Naive B cell (primary cell): Measurements from ENCODE around the gene FHOD3. TPM values are rescaled to one million over a fixed set of nuclear protein-coding genes. Genes with fewer than 3 reads are reported as not detected.

Experiments
- ATAC-seq, 2 donors: fragments of 150-1000 bp; cut with Tn5 transposase; 2 replicates each; pipeline ENCODE4 v1.10.0; 2021; ENCODE audit warnings: low read depth in 2 of 2, mild to moderate bottlenecking in 2 of 2, moderate library complexity in 2 of 2
- DNase-seq: peaks from one replicate; pipeline ENCODE4 v3.0.0; 2022
- H3K27ac Mint-ChIP-seq, 6 donors: one replicate each; pipeline ENCODE4 v1.8.0; 2020 to 2022; ENCODE audit warnings: mild to moderate bottlenecking in 6 of 6, mixed read lengths in 6 of 6, moderate library complexity in 5 of 6, inconsistent platforms in 2 of 6
- H3K27me3 Mint-ChIP-seq, 3 donors: one replicate each; pipeline ENCODE4 v1.8.0; 2021 to 2022; ENCODE audit warnings: mixed read lengths in 3 of 3, mild to moderate bottlenecking in 1 of 3
- H3K36me3 Mint-ChIP-seq, 2 donors: one replicate each; pipeline ENCODE4 v1.8.0; 2020 to 2022; ENCODE audit warnings: mixed read lengths in 2 of 2, inconsistent platforms in 1 of 2, mild to moderate bottlenecking in 1 of 2
- H3K4me1 Mint-ChIP-seq, 3 donors: one replicate each; pipeline ENCODE4 v1.8.0; 2020 to 2022; ENCODE audit warnings: mixed read lengths in 3 of 3, inconsistent platforms in 1 of 3, mild to moderate bottlenecking in 1 of 3, moderate library complexity in 1 of 3
- H3K4me3 Mint-ChIP-seq, 8 donors: one replicate each; pipeline ENCODE4 v1.8.0; 2020 to 2022; ENCODE audit warnings: mild to moderate bottlenecking in 8 of 8, mixed read lengths in 8 of 8, moderate library complexity in 8 of 8, inconsistent platforms in 2 of 8
- H3K9me3 Mint-ChIP-seq, 7 donors: one replicate each; pipeline ENCODE4 v1.8.0; 2020 to 2022; ENCODE audit warnings: mixed read lengths in 7 of 7, mild to moderate bottlenecking in 5 of 7, inconsistent platforms in 2 of 7, moderate library complexity in 1 of 7
- polyA plus RNA-seq, 6 donors: library from polyadenylated mRNA; unstranded; fragments of 300-500 nt; fragmentation: Illumina TruSeq; gene quantifications; one replicate each; pipeline ENCODE4 v1.2.3, GENCODE V29; 2021; ENCODE audit warnings: low read depth in 6 of 6

The FHOD3 gene
- polyA plus RNA-seq, 6 donors from 2014 or later: not detected

DNA sequence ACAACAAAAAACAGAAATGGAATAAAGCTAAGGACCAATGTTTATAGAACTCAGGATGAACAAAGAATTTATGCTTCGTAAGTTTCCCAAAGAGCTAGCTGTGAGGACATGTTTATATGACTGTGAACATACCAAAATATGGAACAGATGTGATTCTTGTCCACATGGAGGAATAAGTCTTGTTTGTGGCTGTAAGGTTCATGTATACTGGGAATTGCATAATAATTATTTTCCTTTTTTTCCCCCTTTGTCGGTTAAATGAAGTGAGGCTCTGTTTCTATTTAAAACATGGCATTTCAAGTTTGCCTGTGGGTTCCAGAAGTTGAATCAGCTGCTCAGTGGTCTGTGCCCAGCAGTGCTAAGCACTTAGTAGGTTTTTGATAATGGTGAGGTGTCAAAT is 108.1 kb downstream of the FHOD3 start:
- Mint-ChIP-seq H3K36me3 (no peaks in the 10 kb centered on the region), H3K27me3 (peaks cover 15 to 24% (median 19%) of the 10 kb centered on the region in 3 donors), H3K27ac (no peak overlapping the region), H3K9me3 (no peaks in the 10 kb centered on the region), H3K4me3 (no peak overlapping the region), H3K4me1 (no peaks in the 10 kb centered on the region)
- no peak for DNase-seq
- no peak for ATAC-seq

DNA sequence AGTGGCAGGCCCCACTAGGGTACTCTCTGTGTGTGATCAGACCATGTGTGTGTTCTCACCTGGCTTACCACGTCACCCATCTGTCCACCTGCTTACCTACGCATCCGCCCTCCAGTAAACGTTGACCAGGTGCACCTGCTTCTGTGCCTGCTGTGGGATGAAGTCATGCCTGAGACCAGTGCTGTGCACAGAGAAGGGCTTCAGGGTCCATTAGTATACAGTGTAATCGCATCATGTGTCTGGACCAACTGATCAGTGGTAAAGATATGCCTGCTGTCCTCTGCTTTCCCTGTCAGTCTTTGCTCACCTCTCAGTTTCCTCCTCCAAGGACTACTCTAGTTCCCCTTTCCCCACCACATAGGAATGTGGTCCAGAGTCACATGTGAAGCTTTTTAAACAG is 109.3 kb downstream of the FHOD3 start:
- no peak overlapping the region for H3K27ac Mint-ChIP-seq
- no peaks in the 10 kb centered on the region for H3K36me3 Mint-ChIP-seq
- no peaks in the 10 kb centered on the region for H3K4me1 Mint-ChIP-seq
- H3K27me3 Mint-ChIP-seq: peaks cover 15 to 24% (median 18%) of the 10 kb centered on the region in 3 donors
- H3K4me3 Mint-ChIP-seq: no peak overlapping the region
- no peak for ATAC-seq
- no peak for DNase-seq
- H3K9me3 Mint-ChIP-seq: no peaks in the 10 kb centered on the region

DNA sequence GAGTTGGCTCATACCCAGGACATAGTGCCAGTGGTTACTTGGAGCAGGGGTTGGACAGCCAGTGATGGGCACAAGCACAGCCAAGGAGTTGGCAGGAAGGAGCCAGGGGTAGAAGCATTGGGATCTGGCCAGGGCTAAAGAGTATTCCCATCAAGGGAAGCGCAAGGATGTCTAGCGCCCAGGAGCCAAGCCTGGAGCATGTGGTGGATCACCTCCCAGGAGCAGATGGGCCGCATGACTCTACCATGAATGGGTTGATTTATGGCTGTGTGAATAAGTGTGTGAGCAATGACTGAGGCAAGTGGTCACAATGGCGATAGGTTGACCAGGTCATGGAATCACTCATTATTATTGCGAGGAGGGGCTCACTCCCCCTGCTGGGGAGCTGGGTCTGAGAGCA is 111.1 kb downstream of the FHOD3 start:
- H3K4me3 Mint-ChIP-seq: no peak overlapping the region
- peaks cover 15 to 20% (median 20%) of the 10 kb centered on the region in 3 donors for H3K27me3 Mint-ChIP-seq
- H3K9me3 Mint-ChIP-seq: no peaks in the 10 kb centered on the region
- no peaks in the 10 kb centered on the region for H3K36me3 Mint-ChIP-seq
- no peak overlapping the region for H3K27ac Mint-ChIP-seq
- H3K4me1 Mint-ChIP-seq: no peaks in the 10 kb centered on the region
- no peak for ATAC-seq
- no peak for DNase-seq

DNA sequence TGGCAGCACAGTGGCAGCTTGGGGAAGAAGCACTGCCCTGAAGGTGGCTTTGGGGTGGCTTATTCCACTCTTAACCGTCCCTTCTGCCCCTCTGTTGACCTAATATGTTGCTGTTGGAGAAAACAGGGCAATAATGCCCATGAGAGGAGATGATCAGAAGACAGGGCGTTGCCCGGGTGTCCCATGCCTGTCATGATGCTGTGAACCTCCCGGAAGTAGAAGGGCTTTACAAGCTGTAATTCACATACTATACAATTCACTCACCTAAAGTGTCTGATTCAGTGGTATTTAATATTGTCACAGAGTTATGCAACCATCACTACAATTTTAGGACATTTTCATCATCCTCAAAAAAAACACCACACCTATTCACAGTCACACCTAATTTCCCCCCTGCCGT is 112.3 kb downstream of the FHOD3 start:
- DNase-seq: no peak
- Mint-ChIP-seq H3K4me1 (no peaks in the 10 kb centered on the region), H3K4me3 (no peak overlapping the region), H3K27ac (no peak overlapping the region), H3K36me3 (no peaks in the 10 kb centered on the region), H3K27me3 (peaks cover 16 to 25% (median 20%) of the 10 kb centered on the region in 3 donors), H3K9me3 (no peaks in the 10 kb centered on the region)
- ATAC-seq: no peak

DNA sequence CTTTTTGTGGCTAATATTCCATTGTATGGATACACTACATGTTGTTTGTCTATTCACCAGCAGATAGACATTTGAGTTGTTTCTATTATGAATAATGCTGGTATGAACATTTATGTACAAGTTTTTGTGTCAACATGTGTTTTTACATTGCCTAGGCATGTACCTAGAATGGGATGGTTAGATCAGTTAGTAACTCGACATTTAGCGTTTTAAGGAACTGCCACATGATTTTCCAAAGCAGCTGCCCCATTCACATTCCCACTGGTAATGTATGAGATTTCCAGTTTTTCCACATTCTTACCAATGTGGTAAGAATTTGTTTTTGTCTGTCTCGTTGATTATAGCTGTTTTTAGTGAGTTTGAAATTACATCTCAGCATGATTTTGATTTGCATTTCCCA is 112.8 kb downstream of the FHOD3 start:
- Mint-ChIP-seq H3K27me3 (peaks cover 16 to 25% (median 20%) of the 10 kb centered on the region in 3 donors), H3K4me1 (no peaks in the 10 kb centered on the region), H3K4me3 (no peak overlapping the region), H3K27ac (no peak overlapping the region), H3K9me3 (no peaks in the 10 kb centered on the region), H3K36me3 (no peaks in the 10 kb centered on the region)
- DNase-seq: no peak
- ATAC-seq: no peak

DNA sequence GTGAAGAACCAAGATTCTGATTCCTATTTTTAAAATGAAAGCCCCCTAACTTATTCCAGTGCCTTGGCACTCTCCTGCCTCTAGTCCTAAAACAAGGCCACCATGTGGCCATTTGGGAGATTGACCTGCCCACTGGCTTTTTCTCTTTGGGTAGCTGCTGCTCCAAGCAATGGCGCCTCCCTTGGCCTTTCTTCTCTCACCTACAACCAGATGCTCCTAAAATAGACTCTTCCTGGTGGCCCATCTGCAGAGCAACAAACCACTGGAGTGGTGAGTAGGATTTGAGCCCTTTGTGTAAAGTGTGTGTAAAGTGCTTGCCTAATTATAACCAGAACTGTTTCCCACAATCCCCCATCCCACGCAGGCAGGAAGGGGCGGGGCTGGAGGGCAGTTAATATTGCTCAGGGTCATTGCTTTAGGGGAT is 114.2 kb downstream of the FHOD3 start:
- ATAC-seq (no peak), DNase-seq (no peak)
- Mint-ChIP-seq H3K27ac (no peak overlapping the region), H3K9me3 (no peaks in the 10 kb centered on the region), H3K4me1 (no peaks in the 10 kb centered on the region), H3K36me3 (no peaks in the 10 kb centered on the region), H3K27me3 (peaks cover 16 to 26% (median 25%) of the 10 kb centered on the region in 3 donors), H3K4me3 (peak overlapping the region in 1 of 8 donors; percentile 35)

DNA sequence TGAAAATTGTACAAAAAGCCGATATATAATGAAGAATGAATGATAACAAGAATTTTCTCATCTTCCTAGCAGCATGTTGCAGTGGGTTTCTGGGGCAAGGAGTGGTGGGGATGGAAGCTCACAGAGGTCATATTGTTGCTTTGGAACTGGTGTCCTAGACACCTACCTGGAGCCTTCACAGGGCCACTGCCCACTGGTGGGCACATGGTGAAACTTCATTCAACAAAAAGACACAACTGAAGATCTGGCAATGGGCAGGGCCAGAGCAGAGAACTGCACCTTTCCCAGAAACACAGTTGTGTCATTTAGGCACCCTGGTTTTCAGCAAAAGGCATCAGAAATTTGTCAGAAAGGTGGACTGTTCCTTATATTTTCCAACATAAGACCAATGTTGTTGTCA is 115.3 kb downstream of the FHOD3 start:
- no peaks in the 10 kb centered on the region for H3K36me3 Mint-ChIP-seq
- no peaks in the 10 kb centered on the region for H3K4me1 Mint-ChIP-seq
- H3K27ac Mint-ChIP-seq: no peak overlapping the region
- no peaks in the 10 kb centered on the region for H3K9me3 Mint-ChIP-seq
- no peak for ATAC-seq
- H3K4me3 Mint-ChIP-seq: no peak overlapping the region
- no peak for DNase-seq
- peaks cover 8 to 30% (median 29%) of the 10 kb centered on the region in 3 donors for H3K27me3 Mint-ChIP-seq

DNA sequence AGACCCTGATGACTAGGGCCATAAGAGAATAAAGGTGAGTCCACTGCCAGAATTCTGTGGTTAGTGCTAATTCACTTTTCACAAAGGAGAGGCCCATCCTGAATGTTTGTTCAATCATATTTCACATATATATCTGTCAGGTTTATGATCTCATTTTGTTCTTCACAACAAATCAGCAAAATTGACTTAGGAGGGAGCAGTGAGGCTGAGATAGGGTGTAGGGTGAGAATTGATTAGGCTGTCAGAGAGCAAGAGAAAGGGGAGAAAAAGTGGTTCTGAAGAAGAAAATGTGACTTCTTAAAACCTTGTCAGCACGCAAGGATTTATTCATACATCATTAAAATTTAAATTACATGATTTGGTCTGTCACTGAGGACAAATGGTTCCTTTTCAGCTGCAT is 117.7 kb downstream of the FHOD3 start:
- no peak overlapping the region for H3K27ac Mint-ChIP-seq
- H3K4me3 Mint-ChIP-seq: no peak overlapping the region
- peaks cover 6 to 19% (median 17%) of the 10 kb centered on the region in 3 donors for H3K27me3 Mint-ChIP-seq
- no peaks in the 10 kb centered on the region for H3K36me3 Mint-ChIP-seq
- H3K4me1 Mint-ChIP-seq: no peaks in the 10 kb centered on the region
- H3K9me3 Mint-ChIP-seq: no peaks in the 10 kb centered on the region
- ATAC-seq: no peak
- DNase-seq: no peak

DNA sequence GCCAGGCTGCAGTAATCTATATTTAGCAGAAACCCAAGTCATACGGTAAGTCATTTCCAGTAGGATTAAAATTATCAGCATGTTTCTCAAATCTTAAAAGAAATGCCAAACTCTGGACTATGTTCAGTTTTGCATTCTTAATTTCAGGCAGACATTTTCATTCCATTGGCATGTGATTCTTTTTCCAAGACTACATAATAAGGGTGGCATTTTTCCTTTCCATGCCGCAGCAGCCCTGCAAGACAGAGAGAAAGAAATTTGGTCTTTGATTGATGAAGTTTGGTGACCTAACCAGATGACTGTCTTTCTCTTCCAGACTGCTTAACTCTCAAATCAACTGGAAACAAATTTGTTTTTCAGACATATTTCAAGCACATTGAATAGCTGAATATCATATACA is 118.1 kb downstream of the FHOD3 start:
- H3K4me3 Mint-ChIP-seq: no peak overlapping the region
- H3K9me3 Mint-ChIP-seq: no peaks in the 10 kb centered on the region
- DNase-seq (no peak), ATAC-seq (no peak)
- H3K27ac Mint-ChIP-seq: no peak overlapping the region
- H3K27me3 Mint-ChIP-seq: peaks cover 8 to 19% (median 17%) of the 10 kb centered on the region in 3 donors
- no peaks in the 10 kb centered on the region for H3K4me1 Mint-ChIP-seq
- no peaks in the 10 kb centered on the region for H3K36me3 Mint-ChIP-seq

DNA sequence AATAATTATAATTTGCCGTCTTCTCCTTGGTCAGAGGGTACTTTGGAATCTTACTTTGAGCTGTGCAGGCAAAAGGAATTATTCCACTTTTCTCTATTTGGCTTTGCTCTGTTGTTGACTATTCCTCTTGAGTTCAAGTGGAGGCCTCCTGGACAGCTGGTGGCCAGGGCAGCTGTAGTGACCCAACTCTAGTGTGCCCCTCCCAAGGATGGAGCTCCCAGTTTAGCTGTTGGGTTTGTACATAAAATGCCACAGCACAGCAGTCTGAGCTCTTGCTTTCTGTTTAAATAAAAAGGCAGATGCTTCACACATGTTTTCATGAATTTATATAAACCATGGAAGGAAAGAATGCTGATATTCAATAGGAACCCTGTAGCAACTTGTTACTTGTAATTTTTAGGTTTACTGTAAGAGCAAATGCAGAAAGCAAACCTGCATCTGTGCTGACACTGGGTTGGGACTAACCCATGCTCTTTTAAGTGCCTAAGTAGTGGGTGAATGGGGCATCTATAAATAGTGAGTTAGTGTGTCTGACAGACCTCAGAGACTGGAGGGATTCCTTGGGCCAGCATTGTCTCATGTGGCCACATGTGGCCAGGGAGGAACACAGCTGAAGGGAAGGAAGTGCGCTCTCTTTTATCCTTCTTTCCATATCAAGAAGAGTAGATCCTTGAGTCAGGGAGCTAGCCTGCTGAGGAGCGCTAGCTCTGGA is 121.8 kb downstream of the FHOD3 start:
- DNase-seq (no peak), ATAC-seq (no peak)
- H3K9me3 Mint-ChIP-seq: no peaks in the 10 kb centered on the region
- H3K4me3 Mint-ChIP-seq: no peak overlapping the region
- H3K27ac Mint-ChIP-seq: no peak overlapping the region
- no peaks in the 10 kb centered on the region for H3K36me3 Mint-ChIP-seq
- no peaks in the 10 kb centered on the region for H3K4me1 Mint-ChIP-seq
- peaks cover 12 to 32% (median 13%) of the 10 kb centered on the region in 3 donors for H3K27me3 Mint-ChIP-seq

DNA sequence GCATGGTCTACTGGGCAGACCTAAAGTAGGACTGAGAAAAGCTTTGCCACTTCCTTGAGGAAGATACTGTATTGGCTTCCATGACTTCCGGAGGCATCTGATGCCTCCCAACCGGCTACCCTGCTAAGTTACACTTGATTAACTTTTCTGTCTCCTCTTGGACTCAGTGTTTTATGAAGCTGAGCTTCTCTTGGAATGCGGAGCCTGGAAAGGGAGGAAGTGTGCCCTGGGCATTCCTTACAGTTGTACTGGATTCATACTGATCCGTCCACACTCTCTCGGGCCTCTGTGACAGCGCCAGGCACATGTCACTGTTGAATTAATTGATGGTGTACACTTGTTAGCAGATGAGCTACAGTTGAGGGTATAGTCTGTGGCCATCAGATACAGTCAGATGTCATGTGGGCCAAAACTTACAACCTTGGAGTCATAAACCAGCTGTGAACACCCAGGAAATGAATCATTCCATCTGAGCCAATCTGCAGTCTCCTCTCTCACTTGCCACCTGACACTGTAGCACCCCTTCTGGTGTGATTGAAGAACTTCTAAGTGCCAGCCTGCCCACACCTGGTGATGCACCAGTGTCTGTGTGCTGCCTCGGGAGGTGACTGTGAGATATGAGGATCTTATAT is 122.5 kb downstream of the FHOD3 start:
- H3K4me1 Mint-ChIP-seq: no peaks in the 10 kb centered on the region
- no peak overlapping the region for H3K27ac Mint-ChIP-seq
- DNase-seq (no peak), ATAC-seq (no peak)
- H3K4me3 Mint-ChIP-seq: no peak overlapping the region
- no peaks in the 10 kb centered on the region for H3K9me3 Mint-ChIP-seq
- no peaks in the 10 kb centered on the region for H3K36me3 Mint-ChIP-seq
- H3K27me3 Mint-ChIP-seq: peaks cover 9 to 32% (median 13%) of the 10 kb centered on the region in 3 donors

DNA sequence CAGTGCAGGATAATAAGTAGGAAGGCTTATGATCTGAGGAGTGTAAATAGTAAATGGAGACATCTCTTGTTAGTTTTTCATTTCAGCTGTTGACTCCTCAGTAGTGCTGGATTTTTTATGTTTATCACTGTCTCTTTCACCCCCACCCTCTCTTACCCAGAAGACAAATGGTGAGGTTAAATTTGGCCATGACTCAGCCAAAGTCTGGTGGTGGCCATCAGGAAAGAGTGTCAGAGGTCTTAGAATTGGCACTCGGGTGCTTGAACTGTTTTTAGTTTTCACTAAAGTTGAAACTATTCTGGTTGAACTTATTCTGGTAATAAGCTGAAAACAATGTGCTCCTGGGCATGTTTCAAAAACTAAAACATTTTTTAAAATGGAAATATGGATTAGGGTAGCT is 123.3 kb downstream of the FHOD3 start:
- Mint-ChIP-seq H3K4me1 (no peaks in the 10 kb centered on the region), H3K27ac (no peak overlapping the region)

DNA sequence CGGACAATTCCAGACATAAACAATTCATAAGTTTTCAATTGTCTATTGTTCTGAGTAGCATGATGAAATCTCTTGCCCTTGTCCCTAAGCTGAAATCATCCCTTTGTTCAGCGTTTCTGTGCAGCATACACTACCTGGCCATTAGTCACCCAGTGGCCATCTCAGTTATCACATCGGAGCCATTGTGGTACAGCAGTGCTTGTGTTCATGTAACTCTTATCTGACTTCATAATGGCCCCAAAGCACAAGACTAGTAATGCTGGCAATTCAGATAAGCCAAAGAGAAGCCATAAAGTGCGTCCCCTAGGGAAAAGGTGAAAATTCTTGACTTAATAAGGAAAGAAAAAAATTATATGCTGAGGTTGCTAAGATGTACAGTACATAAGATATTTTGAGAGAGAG is 127.2 kb downstream of the FHOD3 start:
- peaks cover 0 to 4% (median 0%) of the 10 kb centered on the region in 7 donors for H3K9me3 Mint-ChIP-seq
- no peaks in the 10 kb centered on the region for H3K36me3 Mint-ChIP-seq
- ATAC-seq: no peak
- no peaks in the 10 kb centered on the region for H3K4me1 Mint-ChIP-seq
- peaks cover 12 to 33% (median 21%) of the 10 kb centered on the region in 3 donors for H3K27me3 Mint-ChIP-seq
- no peak overlapping the region for H3K27ac Mint-ChIP-seq
- DNase-seq: no peak
- no peak overlapping the region for H3K4me3 Mint-ChIP-seq

More for the DNA sequence above, 123.3 kb downstream of the FHOD3 start:
- ATAC-seq (no peak), DNase-seq (no peak)
- Mint-ChIP-seq H3K9me3 (no peaks in the 10 kb centered on the region), H3K27me3 (peaks cover 9 to 32% (median 13%) of the 10 kb centered on the region in 3 donors), H3K4me3 (no peak overlapping the region), H3K36me3 (no peaks in the 10 kb centered on the region)

DNA sequence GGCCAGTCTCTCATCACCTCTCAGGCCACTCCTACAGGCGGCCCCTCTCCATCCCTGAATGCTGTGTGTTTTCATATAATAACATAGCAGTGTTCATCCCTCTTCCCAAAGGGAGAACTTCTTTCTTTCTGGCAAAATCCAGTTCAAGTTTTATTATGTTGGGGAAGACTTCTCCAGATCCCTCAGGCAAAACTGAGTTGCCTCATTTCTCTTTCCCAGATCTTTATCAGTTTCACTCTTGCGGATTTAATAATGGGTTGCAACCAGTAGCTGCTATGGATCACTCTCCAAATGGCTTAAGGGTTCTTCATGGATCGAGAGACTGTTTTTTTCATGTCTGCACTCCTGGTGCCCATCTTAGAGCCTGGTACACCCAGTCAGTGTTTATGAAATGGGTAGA is 129.9 kb downstream of the FHOD3 start:
- no peak overlapping the region for H3K27ac Mint-ChIP-seq
- no peak for ATAC-seq
- H3K4me3 Mint-ChIP-seq: no peak overlapping the region
- DNase-seq: no peak
- peaks cover 8 to 33% (median 21%) of the 10 kb centered on the region in 3 donors for H3K27me3 Mint-ChIP-seq
- no peaks in the 10 kb centered on the region for H3K36me3 Mint-ChIP-seq
- H3K9me3 Mint-ChIP-seq: peaks cover 0 to 4% (median 0%) of the 10 kb centered on the region in 7 donors
- H3K4me1 Mint-ChIP-seq: no peaks in the 10 kb centered on the region
